HG02840 (cell line): ENCODE data around the gene SLCO3A1.

Source experiments
- ATAC-seq: cut with Tn5 transposase; IDR thresholded peaks from one replicate; pipeline ENCODE4 v1.9.1; 2021; ENCODE audit warnings: mild to moderate bottlenecking, moderate library complexity, moderate number of reproducible peaks; ENCODE audit not compliant: unreplicated experiment, low FRiP score

The SLCO3A1 gene

GRCh38 chr15:91936182-91936775, 82.8 kb downstream of the SLCO3A1 start:
- no peak for ATAC-seq

- no peak for ATAC-seq
Observed at GRCh38 chr15:91936927-91937326, 83.4 kb downstream of the SLCO3A1 start.

GRCh38 chr15:91938136-91938535, 84.6 kb downstream of the SLCO3A1 start:
- ATAC-seq, result no peak

- ATAC-seq, result no peak
Observed at GRCh38 chr15:91939403-91939831, 85.9 kb downstream of the SLCO3A1 start.

GRCh38 chr15:91940496-91941381, 87.2 kb downstream of the SLCO3A1 start:
- ATAC-seq, result no peak

GRCh38 chr15:91941871-91942658, 88.6 kb downstream of the SLCO3A1 start:
- ATAC-seq, result no peak

GRCh38 chr15:91942720-91943394, 89.3 kb downstream of the SLCO3A1 start:
- ATAC-seq, result no peak

- no peak for ATAC-seq
Observed at GRCh38 chr15:91944331-91944730, 90.8 kb downstream of the SLCO3A1 start.

- ATAC-seq, result no peak
Observed at GRCh38 chr15:91945385-91945784, 91.9 kb downstream of the SLCO3A1 start.

- ATAC-seq, result no peak
Observed at GRCh38 chr15:91946075-91946474, 92.6 kb downstream of the SLCO3A1 start.

- ATAC-seq, result no peak
Observed at GRCh38 chr15:91946581-91947292, 93.2 kb downstream of the SLCO3A1 start.

GRCh38 chr15:91947293-91947679, 93.8 kb downstream of the SLCO3A1 start:
- no peak for ATAC-seq

- ATAC-seq, result no peak
Observed at GRCh38 chr15:91947683-91948608, 94.4 kb downstream of the SLCO3A1 start.

GRCh38 chr15:91949361-91949760, 95.9 kb downstream of the SLCO3A1 start:
- no peak for ATAC-seq

- no peak for ATAC-seq
Observed at GRCh38 chr15:91950054-91950453, 96.5 kb downstream of the SLCO3A1 start.

GRCh38 chr15:91950631-91951329, 97.3 kb downstream of the SLCO3A1 start:
- ATAC-seq, result no peak

- no peak for ATAC-seq
Observed at GRCh38 chr15:91952216-91952615, 98.7 kb downstream of the SLCO3A1 start.

GRCh38 chr15:91953432-91953831, 99.9 kb downstream of the SLCO3A1 start:
- ATAC-seq, result no peak
